ENCODE measurements around the gene HCRTR1.

GRCh38 chr1:31586376-31587327 is 30.8 kb upstream of the HCRTR1 start:
- no peak for TF ChIP-seq POLR2A (IDR thresholded peaks at IDR 0.05; ENCODE audit: low read length)
- no peak for TF ChIP-seq GATA1 (IDR thresholded peaks at IDR 0.05; ENCODE audit: low read depth, low read length)

Measured in erythroblast (primary cell).